ENCODE results near the gene TTLL12.

Gene TTLL12

GRCh38 chr22:43118953-43119458 lies 67.9 kb downstream of the TTLL12 start:
- no peak for DNase-seq

DNA sequence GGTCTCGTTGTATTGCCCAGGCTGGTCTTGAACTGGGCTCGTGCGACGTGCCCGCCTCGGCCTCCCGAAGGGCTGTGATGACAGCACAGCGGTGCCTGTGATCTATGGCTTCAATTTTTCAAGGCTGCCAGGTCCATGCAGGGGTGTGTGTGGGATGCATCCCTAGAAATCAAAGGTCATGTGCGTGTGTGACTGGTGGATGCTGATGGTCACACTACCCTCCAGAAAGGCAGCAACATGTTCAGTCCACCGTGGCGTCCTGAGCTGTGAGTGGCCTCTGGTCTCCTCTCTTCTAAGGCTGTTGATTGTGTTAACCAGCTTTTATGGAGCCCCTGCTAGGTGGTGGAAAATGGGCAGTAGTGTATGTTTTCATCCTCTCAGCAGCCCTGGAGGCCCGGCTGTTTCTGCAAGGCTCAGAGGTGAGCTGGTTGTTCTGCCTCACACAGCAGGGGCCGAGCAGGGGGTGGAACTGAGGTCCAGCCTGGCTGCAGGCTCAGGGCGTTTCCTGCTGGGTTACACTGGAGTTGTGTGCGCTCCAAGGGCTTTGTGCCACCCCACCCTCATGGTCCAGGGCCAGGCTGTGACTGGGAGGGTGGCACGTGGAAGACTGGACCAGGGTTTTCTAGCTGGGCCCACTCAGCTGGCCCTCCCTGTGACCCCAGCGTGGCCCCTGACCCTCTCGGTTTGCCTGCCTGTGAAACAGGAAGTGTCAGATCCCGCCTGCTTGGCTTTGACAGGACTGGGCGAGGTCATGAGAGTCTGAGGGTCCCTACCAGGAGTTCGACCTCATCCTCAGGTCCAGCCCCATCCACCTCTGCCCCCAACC lies 68.7 kb downstream of the TTLL12 start:
- DNase-seq: no peak

DNA sequence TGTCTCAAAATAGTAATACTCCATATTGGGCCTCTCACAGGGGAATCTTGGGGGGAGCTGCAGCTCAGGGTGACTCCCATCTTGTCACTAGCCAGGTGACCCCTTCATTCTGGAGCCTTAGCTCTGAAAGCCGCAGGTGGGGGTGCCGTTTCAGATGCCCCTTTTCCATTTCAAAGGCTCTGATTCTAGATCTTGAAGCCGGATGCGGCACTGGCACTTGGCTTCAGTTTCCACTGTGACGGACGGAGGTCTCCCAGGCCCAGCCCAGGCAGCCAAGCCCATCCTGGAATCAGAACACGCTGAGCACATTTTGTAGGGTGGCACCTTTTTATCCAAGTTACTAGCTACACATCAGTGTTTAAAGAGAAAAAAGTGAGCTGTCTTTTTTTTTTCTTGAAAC lies 70.0 kb downstream of the TTLL12 start:
- DNase-seq: no peak

Measured in hematopoietic multipotent progenitor cell treated with erythropoietin and hydrocortisone succinate and interleukin-3 and kit ligand, for 4 days (in vitro differentiated cells).